ENCODE measurements around the gene LAMA3. TPM values are rescaled to one million over a fixed set of nuclear protein-coding genes. Genes with fewer than 3 reads are reported as not detected.

LAMA3 gene
- total and polyA plus RNA-seq, 2 of the 13 experiments (the other 11 are each of a cell fraction or from before 2014, with no cell fraction given) = 0.45 to 2.2 TPM

DNA sequence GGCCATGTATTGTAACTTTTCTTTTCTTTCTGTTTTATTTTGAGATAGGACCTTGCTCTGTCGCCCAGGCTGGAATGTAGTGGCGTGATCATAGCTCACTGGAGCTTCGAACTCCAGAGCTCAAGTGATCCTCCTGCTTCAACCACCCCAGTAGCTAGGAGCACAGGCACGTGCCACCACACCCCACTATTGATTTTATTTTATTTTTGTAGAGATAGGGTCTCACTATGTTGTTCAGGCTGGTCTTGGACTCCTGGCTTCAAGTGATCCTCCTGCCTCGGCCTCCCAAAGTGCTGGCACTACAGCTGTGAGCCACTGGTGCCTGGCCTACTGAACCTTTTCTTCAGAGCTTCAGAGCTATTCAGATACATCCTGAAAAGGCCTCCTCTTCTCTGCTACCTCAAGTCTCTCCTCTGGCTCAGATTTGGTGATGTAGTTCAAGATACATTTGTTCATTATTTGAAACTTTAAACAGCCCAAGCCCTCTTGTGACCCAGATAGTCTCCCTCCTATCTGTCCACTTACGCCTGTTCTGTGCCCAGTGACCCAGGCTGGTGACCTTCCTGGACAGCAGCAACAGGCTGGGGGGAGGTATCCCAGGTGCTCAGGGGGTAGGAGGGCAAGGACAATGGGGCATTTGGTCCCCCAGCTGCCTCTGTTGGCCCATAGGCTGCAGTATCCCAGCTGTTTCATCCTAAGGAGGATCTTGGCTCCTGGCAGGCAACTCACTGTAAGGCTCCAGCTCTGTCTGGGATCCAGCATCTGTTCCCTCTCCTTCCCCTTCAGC is 38.6 kb downstream of the LAMA3 start (continued):
- TF ChIP-seq, protein P1, sequence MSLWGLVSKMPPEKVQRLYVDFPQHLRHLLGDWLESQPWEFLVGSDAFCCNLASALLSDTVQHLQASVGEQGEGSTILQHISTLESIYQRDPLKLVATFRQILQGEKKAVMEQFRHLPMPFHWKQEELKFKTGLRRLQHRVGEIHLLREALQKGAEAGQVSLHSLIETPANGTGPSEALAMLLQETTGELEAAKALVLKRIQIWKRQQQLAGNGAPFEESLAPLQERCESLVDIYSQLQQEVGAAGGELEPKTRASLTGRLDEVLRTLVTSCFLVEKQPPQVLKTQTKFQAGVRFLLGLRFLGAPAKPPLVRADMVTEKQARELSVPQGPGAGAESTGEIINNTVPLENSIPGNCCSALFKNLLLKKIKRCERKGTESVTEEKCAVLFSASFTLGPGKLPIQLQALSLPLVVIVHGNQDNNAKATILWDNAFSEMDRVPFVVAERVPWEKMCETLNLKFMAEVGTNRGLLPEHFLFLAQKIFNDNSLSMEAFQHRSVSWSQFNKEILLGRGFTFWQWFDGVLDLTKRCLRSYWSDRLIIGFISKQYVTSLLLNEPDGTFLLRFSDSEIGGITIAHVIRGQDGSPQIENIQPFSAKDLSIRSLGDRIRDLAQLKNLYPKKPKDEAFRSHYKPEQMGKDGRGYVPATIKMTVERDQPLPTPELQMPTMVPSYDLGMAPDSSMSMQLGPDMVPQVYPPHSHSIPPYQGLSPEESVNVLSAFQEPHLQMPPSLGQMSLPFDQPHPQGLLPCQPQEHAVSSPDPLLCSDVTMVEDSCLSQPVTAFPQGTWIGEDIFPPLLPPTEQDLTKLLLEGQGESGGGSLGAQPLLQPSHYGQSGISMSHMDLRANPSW (CRISPR knock-in tag; IDR thresholded peaks at IDR 0.05; ENCODE audit: borderline replicate concordance) = no peak

DNA sequence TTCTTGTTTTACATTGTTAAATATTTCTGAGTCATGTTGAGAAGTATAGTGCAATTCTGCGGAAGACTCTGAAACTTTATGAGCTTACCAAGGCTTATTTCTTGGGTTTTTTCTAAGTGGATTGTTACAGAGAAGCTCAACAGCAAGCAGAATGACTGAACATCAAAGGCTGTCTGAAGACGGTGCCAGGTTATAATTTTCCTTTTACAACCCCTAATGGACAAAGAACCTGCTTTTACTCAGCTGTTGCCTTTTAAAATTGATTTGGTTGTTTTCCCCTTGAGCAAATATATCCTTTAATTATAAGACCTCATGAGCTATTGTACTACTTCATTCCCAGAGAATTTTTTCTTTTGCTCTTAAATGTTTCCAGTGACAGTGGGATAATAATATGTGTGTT is 41.6 kb downstream of the LAMA3 start:
- Histone ChIP-seq H4K20me1 (ENCODE audit: insufficient read depth, low read length) (no peaks in the 10 kb centered on the region), H2AFZ (ENCODE audit: low read length) (no peak overlapping the region), H3K9me3 (ENCODE audit: low read length) (no peaks in the 10 kb centered on the region), H3K4me3 (replicated peaks in 1 of 3; ENCODE audit: insufficient read depth in 1 of 3, low read depth in 2 of 3, low read length in 3 of 3) (no peak overlapping the region), H3K4me1 (ENCODE audit: insufficient read depth, low read length) (no peaks in the 10 kb centered on the region), H3K79me2 (ENCODE audit: insufficient read depth, low read length) (no peaks in the 10 kb centered on the region), H3K9ac (ENCODE audit: insufficient read depth, low read depth, low read length) (no peak overlapping the region), H3K36me3 (replicated peaks in 1 of 2; ENCODE audit: control insufficient read depth in 1 of 2, insufficient read depth in 2 of 2, low read length in 2 of 2) (no peaks in the 10 kb centered on the region), H3K27me3 (ENCODE audit: control insufficient read depth in 1 of 2, insufficient read depth in 2 of 2, low read length in 2 of 2) (peaks cover 0 to 3% of the 10 kb centered on the region in 2 experiments; a peak in 1 of 5 replicates), H3K27ac (ENCODE audit: extremely low read length, insufficient read depth, low read length) (no peak overlapping the region), H3K4me2 (ENCODE audit: low read depth, low read length) (no peak overlapping the region)
- in situ Hi-C loops (cut with HindIII; ENCODE audit: extremely low pct_ligation_motif_present, low pct_unique_long_range_greater_than_20kb) = no loop called here
- 48% methylated on average over 2 of the region's 2 CpGs for WGBS (ENCODE audit: low lambda C conversion rate)
- TF ChIP-seq CBFB (CRISPR knock-in tag; IDR thresholded peaks at IDR 0.05) = no peak
- no peak for TF ChIP-seq TGIF2 (CRISPR knock-in tag; IDR thresholded peaks at IDR 0.05)
- TF ChIP-seq SATB2 (CRISPR knock-in tag; IDR thresholded peaks at IDR 0.05) = no peak
- TF ChIP-seq, protein P2, sequence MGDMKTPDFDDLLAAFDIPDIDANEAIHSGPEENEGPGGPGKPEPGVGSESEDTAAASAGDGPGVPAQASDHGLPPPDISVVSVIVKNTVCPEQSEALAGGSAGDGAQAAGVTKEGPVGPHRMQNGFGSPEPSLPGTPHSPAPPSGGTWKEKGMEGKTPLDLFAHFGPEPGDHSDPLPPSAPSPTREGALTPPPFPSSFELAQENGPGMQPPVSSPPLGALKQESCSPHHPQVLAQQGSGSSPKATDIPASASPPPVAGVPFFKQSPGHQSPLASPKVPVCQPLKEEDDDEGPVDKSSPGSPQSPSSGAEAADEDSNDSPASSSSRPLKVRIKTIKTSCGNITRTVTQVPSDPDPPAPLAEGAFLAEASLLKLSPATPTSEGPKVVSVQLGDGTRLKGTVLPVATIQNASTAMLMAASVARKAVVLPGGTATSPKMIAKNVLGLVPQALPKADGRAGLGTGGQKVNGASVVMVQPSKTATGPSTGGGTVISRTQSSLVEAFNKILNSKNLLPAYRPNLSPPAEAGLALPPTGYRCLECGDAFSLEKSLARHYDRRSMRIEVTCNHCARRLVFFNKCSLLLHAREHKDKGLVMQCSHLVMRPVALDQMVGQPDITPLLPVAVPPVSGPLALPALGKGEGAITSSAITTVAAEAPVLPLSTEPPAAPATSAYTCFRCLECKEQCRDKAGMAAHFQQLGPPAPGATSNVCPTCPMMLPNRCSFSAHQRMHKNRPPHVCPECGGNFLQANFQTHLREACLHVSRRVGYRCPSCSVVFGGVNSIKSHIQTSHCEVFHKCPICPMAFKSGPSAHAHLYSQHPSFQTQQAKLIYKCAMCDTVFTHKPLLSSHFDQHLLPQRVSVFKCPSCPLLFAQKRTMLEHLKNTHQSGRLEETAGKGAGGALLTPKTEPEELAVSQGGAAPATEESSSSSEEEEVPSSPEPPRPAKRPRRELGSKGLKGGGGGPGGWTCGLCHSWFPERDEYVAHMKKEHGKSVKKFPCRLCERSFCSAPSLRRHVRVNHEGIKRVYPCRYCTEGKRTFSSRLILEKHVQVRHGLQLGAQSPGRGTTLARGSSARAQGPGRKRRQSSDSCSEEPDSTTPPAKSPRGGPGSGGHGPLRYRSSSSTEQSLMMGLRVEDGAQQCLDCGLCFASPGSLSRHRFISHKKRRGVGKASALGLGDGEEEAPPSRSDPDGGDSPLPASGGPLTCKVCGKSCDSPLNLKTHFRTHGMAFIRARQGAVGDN (CRISPR knock-in tag; IDR thresholded peaks at IDR 0.05) = no peak
- no peak for TF ChIP-seq ELF1 (CRISPR knock-in tag; IDR thresholded peaks at IDR 0.05)
- TF ChIP-seq, protein P3, sequence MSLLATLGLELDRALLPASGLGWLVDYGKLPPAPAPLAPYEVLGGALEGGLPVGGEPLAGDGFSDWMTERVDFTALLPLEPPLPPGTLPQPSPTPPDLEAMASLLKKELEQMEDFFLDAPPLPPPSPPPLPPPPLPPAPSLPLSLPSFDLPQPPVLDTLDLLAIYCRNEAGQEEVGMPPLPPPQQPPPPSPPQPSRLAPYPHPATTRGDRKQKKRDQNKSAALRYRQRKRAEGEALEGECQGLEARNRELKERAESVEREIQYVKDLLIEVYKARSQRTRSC (CRISPR knock-in tag; IDR thresholded peaks at IDR 0.05; ENCODE audit: low read depth) = no peak
- BruUV-seq (replicated peaks) = no TSS peak
- intact Hi-C loops (cut with micrococcal nuclease; ENCODE audit: unreplicated experiment) = no loop called here
- ChIA-PET POLR2A (no interaction called here), CTCF (ENCODE audit: low intra/inter-chr PET ratio, low total read pairs) (no interaction called here)
- no peak for FAIRE-seq
- no peak for ATAC-seq
- no peak for DNase-seq (ENCODE audit: low spot score)
